GM08714 (cell line): Measurements from ENCODE around the gene COBL.

Source experiments
- H3K4me3 ChIP-seq: fragments of 200-500 bp; sonication (Bioruptor generic); 2 replicates; pipeline ENCODE4 v1.5.1; 2014; ENCODE audit warnings: mild to moderate bottlenecking, low read length, inconsistent platforms
- ZNF274 ChIP-seq: IDR thresholded peaks from 2 replicates; pipeline ENCODE4 v1.6.1; 2012; ENCODE audit warnings: mild to moderate bottlenecking, low read depth, low read length

The COBL gene

GRCh38 chr7:51021906-51022570 lies 294.6 kb downstream of the COBL start:
- H3K4me3 ChIP-seq: no peak overlapping the region
- TF ChIP-seq ZNF274: no peak

- TF ChIP-seq ZNF274: no peak
- no peak overlapping the region for H3K4me3 ChIP-seq
Measured at GRCh38 chr7:51020944-51021343, 295.7 kb downstream of the COBL start.

DNA sequence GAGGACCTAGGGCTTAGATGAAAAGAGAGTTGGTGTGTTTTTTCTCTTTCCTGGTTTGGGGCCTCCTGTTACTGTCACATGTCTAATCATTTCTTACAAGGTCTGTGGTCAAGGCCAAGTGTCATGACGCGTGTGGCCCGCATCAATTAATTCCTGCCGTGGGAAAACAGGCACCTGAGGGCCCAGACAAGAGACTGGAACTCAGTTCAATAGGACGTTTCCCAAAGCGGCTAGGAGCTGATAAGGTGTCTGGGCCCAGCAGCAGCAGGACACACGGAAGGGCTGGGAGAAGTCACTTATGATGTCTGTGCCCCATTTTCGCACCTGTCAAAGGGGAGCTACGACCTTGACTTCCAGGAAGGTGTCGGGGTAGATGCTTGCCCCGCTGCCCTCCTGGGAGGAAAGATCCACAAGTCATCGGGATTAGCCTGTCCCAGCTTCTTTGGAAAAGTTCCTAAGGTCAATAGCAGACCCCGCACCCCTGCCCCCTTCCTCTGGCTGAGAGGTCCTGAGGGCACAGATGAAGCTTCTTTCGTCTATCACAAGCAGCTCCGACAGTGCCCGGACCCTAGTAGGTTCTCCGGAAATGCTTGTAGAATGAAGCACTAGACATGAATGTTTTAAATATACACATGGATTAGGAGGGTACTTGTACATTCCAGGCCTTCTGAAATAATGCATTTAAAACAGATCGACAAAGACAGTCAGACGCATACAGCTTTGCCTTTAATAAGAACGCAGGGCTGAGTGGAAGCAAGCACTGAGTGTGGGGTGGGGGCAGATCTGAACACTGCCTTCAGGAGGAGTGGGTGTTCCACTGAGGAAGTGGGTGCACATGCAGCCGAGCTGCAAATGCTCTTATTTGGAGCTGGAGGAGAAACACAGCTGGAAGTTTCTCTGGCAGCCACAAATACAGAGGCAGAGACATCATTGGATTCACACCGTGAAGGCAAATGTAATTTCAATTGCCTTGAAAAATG lies 296.4 kb downstream of the COBL start:
- H3K4me3 ChIP-seq: no peak overlapping the region
- no peak for TF ChIP-seq ZNF274

DNA sequence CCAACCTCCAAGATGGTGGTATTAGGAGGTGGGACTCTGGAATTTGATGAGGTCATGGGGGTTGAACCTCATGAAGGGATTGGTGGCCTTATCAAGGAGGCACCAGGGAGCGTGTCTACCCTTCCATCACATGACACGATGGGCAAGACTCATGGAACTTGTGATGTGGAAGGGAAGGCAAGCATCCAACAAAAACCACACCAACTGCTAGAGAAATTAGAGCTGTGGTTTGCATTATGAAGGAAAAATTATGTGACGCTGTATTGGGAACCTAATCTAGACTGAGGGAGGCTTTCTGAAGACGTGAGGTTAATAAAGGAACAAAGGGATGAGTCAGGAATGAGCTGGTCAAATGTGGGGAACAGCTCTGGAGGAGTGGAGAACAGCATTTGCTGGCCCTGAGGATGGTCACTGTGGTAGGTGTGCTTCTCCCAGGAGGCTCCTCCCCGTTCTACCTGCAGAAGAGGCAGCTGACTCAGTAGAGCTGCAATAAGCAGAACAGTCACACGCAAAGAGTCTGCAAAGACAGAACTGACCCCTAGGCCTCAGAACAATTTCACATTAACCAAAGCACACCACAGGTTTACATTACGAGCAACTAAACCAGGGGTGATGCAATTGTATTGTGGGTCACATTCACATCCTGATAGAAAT lies 297.3 kb downstream of the COBL start:
- H3K4me3 ChIP-seq: no peak overlapping the region
- TF ChIP-seq ZNF274: no peak

DNA sequence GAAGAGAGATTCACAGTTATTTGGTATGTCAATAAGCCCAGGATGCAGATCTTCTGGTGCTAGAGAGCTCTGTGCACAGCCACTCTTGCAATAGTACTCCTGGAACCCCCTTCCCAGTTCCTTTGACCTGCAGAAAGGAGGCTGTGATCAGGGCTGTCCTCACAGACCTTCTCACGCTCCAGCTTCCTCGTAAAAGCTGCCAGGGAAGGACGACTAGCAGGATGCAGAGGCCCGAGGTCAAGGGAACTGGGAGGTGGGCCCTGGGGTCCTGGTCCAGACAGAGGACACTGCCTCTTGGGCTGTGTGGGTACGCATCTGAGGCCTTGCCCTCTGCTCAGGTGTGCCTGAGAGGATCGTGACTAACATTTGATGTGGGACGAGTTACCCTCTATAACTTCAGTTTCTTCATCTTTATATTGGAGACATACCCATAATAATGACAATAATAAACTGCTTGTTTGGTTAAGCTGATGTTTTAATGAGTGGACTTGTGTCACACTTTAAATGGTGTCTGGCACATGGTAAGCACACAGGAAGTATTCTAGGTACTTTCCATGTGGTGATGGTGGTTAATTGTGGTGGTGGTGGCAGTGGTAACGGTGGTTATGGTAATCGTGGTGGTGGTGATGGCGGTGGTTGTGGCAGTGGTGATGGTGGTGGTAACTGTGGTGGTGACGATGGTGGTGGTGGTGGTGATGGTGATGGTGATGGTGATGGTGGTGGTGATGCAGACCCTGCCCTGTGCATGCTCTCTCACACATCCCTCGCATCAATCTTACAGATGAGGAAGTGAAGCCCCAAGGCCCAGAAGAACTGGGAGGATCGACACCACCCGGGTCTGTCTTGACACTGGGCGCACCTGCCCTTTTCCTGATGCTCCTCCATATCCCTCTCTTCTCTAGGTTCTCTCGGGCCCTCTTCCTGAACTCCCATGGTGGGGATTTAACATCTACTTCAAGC lies 298.8 kb downstream of the COBL start:
- TF ChIP-seq ZNF274: no peak
- no peak overlapping the region for H3K4me3 ChIP-seq

- H3K4me3 ChIP-seq: no peak overlapping the region
- no peak for TF ChIP-seq ZNF274
Measured at GRCh38 chr7:51016546-51016945, 300.1 kb downstream of the COBL start.

- H3K4me3 ChIP-seq: no peak overlapping the region
- no peak for TF ChIP-seq ZNF274
Measured at GRCh38 chr7:51015581-51015980, 301.0 kb downstream of the COBL start.

DNA sequence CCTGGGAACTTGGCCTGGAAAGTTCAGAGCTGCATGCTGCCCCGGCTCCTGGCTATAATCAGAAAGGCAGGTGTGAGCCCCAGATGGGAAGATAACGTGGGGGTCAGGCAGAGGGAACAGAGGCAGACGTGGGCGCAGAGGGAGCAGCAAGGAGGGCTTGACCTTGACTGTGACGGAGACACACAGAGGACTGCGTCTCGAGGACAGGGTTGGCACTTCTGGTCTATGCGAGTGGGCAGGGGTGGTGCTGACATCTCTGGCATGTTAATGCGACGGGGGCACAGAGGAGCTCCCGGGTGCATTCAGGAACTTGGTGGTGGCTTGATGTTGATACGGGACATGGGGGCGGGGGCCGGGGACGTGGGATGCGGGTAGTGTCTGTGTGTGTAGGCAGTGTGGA lies 301.8 kb downstream of the COBL start:
- TF ChIP-seq ZNF274: no peak
- H3K4me3 ChIP-seq: no peak overlapping the region

DNA sequence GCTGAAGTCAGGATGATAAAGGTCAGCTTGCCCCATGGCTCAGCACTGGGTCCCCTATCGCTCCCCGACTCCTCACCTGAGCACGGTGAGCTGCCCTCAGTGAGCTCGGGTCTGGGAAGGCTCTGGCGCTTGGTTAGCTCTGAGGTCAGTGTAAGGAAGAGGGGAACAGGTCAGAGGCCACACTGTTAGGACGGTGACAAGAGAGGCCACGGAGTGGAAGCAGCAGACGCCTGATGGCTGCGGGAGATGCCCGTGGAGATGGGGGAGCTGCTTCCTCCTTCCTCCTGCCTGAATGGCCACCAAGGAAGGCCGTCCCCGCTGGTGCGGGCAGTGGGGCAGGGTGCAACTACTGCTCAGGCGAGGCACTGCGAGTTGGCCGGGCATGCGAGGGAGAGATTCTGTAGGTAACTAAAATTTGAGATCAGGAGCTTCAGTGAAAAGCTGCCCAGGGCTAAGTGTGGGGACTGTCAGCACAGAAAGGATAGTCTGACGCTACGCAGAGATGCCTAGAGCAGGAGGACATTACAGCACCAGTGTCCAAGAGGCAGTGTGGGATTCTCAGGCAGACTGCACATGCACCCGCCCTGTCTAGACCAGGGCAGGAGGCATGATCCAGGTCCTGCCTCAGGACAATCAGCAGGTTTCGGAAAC lies 302.6 kb downstream of the COBL start:
- H3K4me3 ChIP-seq: no peak overlapping the region
- TF ChIP-seq ZNF274: no peak

DNA sequence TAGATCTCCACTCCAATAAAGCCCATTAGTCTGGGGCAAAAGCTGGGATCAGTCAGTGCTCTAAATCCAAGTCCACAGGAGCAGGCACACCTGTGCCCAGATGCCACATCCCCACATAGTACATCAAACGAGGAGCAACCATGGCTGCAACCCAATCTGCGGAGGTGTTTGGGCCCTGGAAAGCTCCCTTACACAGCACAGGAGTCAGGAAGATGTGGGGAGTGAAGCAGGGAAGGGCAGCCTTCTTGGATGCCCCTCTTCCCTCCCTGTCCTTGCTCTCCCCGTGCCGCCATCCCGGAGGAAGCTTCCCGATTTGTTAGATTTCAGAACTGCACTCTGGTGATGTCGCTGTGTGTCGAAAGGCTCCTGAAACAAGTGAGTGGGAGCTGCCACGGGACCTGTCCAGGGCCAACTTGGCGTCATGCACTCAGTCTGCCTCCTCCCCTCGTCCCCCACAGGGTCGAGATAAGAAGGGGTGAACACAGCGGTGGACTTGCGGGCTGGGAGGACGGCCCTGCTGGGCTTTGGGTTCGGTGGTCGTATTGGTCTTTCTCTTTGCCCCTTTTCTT lies 303.3 kb downstream of the COBL start:
- H3K4me3 ChIP-seq: no peak overlapping the region
- TF ChIP-seq ZNF274: no peak

GRCh38 chr7:51012569-51013217 lies 303.9 kb downstream of the COBL start:
- TF ChIP-seq ZNF274: no peak
- no peak overlapping the region for H3K4me3 ChIP-seq

DNA sequence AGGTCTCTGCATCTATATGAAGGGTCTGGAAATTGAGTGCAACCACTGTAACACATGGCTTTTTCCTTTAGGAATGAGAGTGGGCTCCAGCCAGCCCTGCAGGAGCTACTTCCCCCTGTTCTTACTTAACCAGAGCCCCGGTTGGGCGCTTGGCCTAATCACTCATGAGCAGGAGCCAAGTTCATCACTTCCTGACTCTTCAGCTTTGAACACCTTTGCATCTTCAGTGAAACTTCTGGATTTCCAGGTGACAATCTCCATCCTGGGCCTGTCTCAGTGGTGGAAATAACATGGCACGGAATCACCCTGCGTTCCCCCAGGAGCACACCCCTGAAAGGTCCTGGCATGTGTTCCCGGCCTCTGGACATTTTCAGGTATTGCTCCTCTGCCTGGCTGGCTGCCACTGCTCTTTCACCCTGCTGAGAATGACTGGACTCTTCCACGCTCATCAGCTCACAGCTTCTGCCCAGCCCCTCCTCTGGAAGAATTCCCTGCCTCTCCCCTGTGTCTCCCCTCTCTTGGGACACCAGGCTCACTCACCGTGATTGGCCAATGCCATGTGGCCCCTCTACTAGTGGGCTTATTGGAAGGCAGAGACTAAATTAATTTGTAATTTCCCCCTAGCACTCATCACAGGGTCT lies 304.8 kb downstream of the COBL start:
- no peak overlapping the region for H3K4me3 ChIP-seq
- TF ChIP-seq ZNF274: no peak
